ENCODE measurements around the gene KNCN. TPM values are rescaled to one million over a fixed set of nuclear protein-coding genes. Genes with fewer than 3 reads are reported as not detected.

KNCN gene
- not detected in 2 replicates for total RNA-seq (2014; rRNA removed; shearing (Covaris generic))

DNA sequence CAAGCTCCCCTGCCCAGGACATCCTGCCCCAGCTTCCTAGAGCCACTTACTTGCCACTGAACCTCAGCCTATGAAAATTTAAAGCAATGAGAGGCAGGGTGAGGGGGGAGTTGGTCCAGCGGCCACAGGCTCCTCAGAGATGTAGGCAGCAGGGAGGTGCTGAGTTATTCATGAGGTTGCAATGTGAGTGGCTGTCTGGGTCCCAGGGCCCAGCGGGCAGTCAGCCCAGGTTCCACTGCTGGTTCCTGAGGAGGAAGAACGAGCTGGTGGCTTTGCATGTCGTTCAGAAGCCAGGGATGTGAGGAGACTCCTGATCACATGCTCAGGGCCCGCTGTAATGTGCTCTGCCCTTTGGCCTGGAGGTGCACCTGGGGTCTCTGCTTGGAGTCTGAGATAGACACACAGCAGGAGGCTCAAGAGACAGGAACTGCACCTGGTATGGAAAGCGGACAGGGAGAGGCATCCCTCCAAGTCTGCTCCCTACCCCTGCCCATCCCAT, at the start of gene KNCN:
KNCN (minus strand) TSS at position 51 of the 499 bp plus-strand sequence. CDS start 432 bp downstream, outside the sequence.
- Histone ChIP-seq H3K27me3 (ENCODE audit: control insufficient read depth, insufficient read depth, low read length) (peaks cover 13% of the 10 kb centered on the region), H3K36me3 (replicated peaks; ENCODE audit: control insufficient read depth, insufficient read depth, low read length) (no peaks in the 10 kb centered on the region), H3K4me3 (ENCODE audit: insufficient read depth, low read depth, low read length) (no peak within 1 kb of the TSS)
- DNase-seq: peak; percentile 40

DNA sequence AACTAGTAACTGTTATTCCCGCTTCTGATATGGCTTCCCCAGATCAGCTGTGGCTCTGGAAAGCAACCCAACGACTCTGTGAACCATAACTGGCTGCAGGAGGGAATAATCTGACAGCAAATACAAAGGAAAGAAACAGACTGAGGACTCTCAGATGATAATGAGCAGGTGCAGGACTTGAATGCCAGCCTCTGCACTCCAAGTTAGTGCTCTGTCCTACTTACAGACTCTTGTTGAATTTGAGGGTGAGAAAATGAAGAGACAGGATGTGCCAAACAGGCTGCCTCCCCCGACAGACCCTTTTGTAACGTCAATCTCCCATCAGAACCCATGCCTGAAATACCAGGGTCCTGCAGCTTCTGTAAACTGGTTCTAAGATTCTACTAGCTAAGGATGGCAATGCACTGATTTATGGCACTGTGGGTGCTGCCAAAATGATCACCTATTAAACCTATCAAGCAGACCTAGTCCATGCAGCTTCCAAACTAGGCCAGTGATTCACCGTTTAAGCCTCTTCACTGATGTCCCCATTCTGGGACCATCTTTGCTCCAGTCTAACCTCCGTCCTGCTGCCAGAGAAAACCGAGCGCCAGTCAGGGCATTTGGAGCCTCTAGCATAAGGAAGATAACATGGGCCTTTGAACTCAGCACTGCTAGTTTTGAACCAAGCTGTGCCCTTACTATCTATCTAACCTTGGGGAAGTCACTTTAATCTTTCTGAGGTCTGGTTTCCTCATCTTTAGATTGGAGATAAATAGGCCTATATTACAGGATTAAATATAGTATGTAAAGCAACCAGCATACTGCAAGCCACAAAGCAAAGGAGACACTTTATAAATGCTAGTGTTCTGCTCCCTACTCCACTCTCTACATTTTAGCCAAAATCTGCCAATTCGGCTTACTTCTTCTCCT, 47.9 kb upstream of the KNCN start:
- no peaks in the 10 kb centered on the region for H3K36me3 ChIP-seq (replicated peaks; ENCODE audit: control insufficient read depth, insufficient read depth, low read length)
- H3K27me3 ChIP-seq (ENCODE audit: control insufficient read depth, insufficient read depth, low read length): no peaks in the 10 kb centered on the region
- DNase-seq: no peak
- no peak overlapping the region for H3K4me3 ChIP-seq (ENCODE audit: insufficient read depth, low read depth, low read length)

- Histone ChIP-seq H3K4me3 (ENCODE audit: insufficient read depth, low read depth, low read length) (no peak overlapping the region), H3K36me3 (replicated peaks; ENCODE audit: control insufficient read depth, insufficient read depth, low read length) (no peaks in the 10 kb centered on the region; the same call in 1 of the 2 replicates), H3K27me3 (ENCODE audit: control insufficient read depth, insufficient read depth, low read length) (no peaks in the 10 kb centered on the region)
- DNase-seq: no peak
Measured at GRCh38 chr1:46596846-46597245, 45.4 kb upstream of the KNCN start.

GRCh38 chr1:46596036-46596435, 44.6 kb upstream of the KNCN start:
- Histone ChIP-seq H3K36me3 (replicated peaks; ENCODE audit: control insufficient read depth, insufficient read depth, low read length) (peaks cover 2% of the 10 kb centered on the region), H3K27me3 (ENCODE audit: control insufficient read depth, insufficient read depth, low read length) (no peaks in the 10 kb centered on the region), H3K4me3 (ENCODE audit: insufficient read depth, low read depth, low read length) (no peak overlapping the region)
- no peak for DNase-seq

DNA sequence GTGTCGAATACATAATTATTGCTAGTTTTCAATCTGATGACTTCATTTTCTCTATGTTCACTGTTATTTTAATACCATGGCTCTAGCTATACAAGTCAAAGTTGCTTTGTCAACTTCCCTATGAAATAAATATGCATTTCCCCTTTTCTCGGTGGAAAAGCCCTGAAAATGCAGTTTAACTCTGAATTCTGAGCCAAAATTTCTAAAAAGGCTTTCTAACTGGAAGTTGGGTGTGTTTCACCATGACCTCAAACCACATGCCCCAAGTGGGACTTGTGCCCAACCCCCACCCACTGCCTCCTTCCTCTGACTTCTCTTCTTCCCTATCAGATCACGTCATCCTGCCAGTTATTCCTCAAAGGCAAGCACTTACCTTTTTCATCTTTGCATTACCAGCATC, 43.7 kb upstream of the KNCN start:
- no peak overlapping the region for H3K4me3 ChIP-seq (ENCODE audit: insufficient read depth, low read depth, low read length)
- DNase-seq: no peak
- H3K27me3 ChIP-seq (ENCODE audit: control insufficient read depth, insufficient read depth, low read length): no peaks in the 10 kb centered on the region
- peaks cover 2% of the 10 kb centered on the region for H3K36me3 ChIP-seq (replicated peaks; ENCODE audit: control insufficient read depth, insufficient read depth, low read length)

GRCh38 chr1:46594063-46594462, 42.6 kb upstream of the KNCN start:
- no peak overlapping the region for H3K4me3 ChIP-seq (ENCODE audit: insufficient read depth, low read depth, low read length)
- H3K36me3 ChIP-seq (replicated peaks; ENCODE audit: control insufficient read depth, insufficient read depth, low read length): peaks cover 2% of the 10 kb centered on the region
- no peak for DNase-seq
- no peaks in the 10 kb centered on the region for H3K27me3 ChIP-seq (ENCODE audit: control insufficient read depth, insufficient read depth, low read length)

GRCh38 chr1:46592823-46593222, 41.4 kb upstream of the KNCN start:
- no peak for DNase-seq
- no peaks in the 10 kb centered on the region for H3K27me3 ChIP-seq (ENCODE audit: control insufficient read depth, insufficient read depth, low read length)

DNA sequence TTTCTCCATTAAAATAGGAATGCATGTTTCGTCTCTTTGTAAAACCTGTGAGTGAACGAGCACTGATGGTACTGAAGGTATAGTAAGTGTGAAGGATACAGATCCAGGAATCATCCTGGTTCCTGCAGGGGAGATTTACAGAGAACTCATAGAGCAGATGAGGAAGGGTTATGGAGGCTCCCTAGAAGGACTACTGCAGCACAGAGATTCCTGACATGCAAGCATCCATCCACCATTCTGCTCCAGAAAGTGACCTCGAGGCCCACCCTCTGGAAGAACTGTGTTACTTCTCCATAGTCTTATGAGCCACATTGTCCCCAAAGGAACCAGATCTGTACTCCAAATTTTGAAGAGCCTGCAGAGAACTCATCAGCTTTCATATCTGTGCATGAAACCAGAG, 38.1 kb upstream of the KNCN start:
- no peak overlapping the region for H3K4me3 ChIP-seq (ENCODE audit: insufficient read depth, low read depth, low read length)
- no peak for DNase-seq
- H3K36me3 ChIP-seq (replicated peaks; ENCODE audit: control insufficient read depth, insufficient read depth, low read length): peaks cover 2% of the 10 kb centered on the region
- H3K27me3 ChIP-seq (ENCODE audit: control insufficient read depth, insufficient read depth, low read length): no peaks in the 10 kb centered on the region

More at GRCh38 chr1:46592823-46593222, 41.4 kb upstream of the KNCN start:
- Histone ChIP-seq H3K36me3 (replicated peaks; ENCODE audit: control insufficient read depth, insufficient read depth, low read length) (peaks cover 2% of the 10 kb centered on the region), H3K4me3 (ENCODE audit: insufficient read depth, low read depth, low read length) (no peak overlapping the region)

DNA sequence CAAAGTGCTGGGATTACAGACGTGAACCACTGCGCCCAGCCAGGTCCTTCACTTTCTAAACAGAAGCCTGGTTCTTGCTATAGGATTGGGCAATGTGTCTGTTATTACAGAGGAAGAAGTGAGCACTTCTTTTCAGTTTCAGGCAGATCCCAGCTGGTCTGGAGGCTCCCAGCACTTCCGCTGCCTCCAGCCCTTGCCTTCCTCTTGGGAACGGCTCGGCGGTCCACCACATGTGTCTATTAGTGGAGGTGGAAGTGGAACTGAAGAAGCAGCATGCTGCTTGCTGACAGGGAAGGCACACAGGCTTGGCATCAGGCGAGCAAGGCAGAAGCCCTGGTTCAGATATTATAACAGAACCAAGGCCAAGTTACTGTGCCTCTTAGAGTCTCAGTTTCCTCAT, 35.6 kb upstream of the KNCN start:
- Histone ChIP-seq H3K4me3 (ENCODE audit: insufficient read depth, low read depth, low read length) (no peak overlapping the region), H3K36me3 (replicated peaks; ENCODE audit: control insufficient read depth, insufficient read depth, low read length) (peaks cover 2% of the 10 kb centered on the region), H3K27me3 (ENCODE audit: control insufficient read depth, insufficient read depth, low read length) (no peaks in the 10 kb centered on the region)
- no peak for DNase-seq

DNA sequence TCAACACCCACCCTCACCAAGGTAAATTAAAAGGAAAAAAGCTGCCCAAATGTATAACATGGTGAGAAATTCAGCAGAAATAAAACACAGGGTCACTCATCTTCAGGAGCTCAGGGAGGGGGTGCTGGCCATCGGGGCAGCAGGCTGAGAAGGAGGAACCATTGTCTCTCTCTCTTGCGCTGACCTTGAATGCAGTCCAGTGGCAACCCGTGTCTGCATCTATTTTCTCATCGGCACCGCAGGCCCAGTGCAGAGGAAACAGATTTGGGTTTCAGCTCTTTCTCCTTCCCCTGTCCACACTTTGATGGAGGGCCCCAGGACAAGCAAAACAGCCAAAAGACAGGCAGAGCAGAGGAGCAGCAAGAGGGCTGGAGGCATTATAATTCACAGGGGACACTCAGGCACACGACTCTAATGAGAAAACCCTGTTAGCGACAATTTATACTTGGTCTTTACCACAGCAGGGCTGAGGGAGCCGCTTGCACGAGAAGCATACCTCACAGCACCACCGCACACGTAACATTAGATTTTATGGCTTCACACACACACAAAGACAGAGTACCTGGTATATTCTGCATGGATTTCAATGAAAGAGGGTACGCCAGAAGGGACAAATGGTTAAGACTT, 34.0 kb upstream of the KNCN start:
- DNase-seq: no peak
- Histone ChIP-seq H3K27me3 (ENCODE audit: control insufficient read depth, insufficient read depth, low read length) (no peaks in the 10 kb centered on the region), H3K4me3 (ENCODE audit: insufficient read depth, low read depth, low read length) (no peak overlapping the region), H3K36me3 (replicated peaks; ENCODE audit: control insufficient read depth, insufficient read depth, low read length) (peaks cover 1% of the 10 kb centered on the region)

DNA sequence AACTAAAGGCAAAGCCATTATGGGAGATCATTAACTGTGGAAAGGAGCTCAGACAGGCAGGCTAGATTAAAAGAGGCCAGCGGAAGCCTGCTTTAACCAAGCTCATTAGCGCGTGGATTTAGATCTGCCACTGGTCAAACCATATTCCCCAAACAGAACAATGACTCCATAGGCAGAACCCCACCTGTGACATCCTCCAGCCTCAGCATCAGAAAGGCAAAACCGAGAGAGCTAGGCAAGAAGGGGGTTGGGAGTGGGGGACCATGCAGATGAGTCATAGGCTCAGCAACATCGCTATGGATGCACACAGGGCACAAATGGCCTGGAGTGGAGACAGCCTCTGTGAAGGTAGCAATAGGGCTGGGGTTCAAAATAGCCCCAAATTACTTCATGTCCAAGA, 32.0 kb upstream of the KNCN start:
- Histone ChIP-seq H3K27me3 (ENCODE audit: control insufficient read depth, insufficient read depth, low read length) (no peaks in the 10 kb centered on the region), H3K4me3 (ENCODE audit: insufficient read depth, low read depth, low read length) (no peak overlapping the region), H3K36me3 (replicated peaks; ENCODE audit: control insufficient read depth, insufficient read depth, low read length) (peaks cover 1% of the 10 kb centered on the region)
- DNase-seq: no peak

DNA sequence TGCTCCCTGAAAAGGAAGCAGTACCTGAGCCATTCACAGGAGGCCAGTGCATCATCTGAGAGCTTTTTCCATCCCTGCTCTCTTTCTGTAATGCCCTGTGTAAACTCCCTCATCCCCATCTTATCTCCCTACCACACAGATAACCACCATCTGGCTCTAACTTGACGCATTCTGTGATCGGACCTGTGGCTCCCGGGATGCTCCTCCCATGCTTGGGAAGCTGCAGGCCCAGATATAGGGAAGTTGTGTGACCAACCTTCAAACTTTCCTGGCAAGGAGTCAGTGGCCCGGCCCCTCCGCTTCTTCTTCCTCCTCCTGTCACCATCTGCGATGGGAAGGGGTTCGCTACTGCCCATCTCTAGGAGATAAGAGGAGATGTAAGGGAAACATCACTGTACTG, 31.5 kb upstream of the KNCN start:
- no peak for DNase-seq

DNA sequence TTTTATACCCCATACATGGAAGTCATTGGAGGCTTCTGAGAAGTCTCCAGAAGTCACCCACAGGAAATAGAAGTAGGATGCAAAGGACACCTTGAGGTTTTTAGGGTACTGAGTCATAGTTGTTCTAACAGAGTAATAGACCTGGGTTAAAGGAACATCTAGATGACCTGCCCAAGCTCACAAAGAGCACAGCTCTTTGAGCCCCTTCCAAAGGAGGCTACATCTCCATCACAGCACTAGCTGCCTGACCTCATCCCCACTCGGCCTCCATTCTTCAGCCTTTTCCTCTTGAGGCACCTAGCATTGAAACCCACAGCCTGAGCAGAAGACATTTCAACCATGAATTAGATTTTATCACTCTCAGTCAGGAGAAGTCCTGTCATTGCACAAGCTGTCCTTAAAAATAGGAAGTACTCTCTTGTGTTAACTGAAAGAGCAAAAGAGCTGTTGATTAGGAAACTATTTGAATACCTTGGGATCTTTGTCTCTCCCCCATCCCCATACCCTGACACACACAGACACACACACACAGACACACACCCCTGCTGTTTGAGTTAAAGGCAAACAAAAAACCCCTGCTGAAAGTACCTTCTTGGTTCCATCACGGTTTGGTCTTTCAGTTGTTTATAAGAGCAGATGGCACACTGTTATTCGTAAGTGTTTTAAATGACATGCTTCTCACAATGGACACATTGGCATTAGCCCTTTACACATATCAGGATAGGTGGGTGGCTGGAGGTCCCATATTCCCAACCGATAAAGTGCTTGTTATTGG, 30.4 kb upstream of the KNCN start:
- no peaks in the 10 kb centered on the region for H3K27me3 ChIP-seq (ENCODE audit: control insufficient read depth, insufficient read depth, low read length)
- H3K36me3 ChIP-seq (replicated peaks; ENCODE audit: control insufficient read depth, insufficient read depth, low read length): peaks cover 1% of the 10 kb centered on the region
- no peak overlapping the region for H3K4me3 ChIP-seq (ENCODE audit: insufficient read depth, low read depth, low read length)
- no peak for DNase-seq

More for the DNA sequence above, 31.5 kb upstream of the KNCN start:
- H3K36me3 ChIP-seq (replicated peaks; ENCODE audit: control insufficient read depth, insufficient read depth, low read length): peaks cover 1% of the 10 kb centered on the region
- H3K4me3 ChIP-seq (ENCODE audit: insufficient read depth, low read depth, low read length): no peak overlapping the region
- no peaks in the 10 kb centered on the region for H3K27me3 ChIP-seq (ENCODE audit: control insufficient read depth, insufficient read depth, low read length)

DNA sequence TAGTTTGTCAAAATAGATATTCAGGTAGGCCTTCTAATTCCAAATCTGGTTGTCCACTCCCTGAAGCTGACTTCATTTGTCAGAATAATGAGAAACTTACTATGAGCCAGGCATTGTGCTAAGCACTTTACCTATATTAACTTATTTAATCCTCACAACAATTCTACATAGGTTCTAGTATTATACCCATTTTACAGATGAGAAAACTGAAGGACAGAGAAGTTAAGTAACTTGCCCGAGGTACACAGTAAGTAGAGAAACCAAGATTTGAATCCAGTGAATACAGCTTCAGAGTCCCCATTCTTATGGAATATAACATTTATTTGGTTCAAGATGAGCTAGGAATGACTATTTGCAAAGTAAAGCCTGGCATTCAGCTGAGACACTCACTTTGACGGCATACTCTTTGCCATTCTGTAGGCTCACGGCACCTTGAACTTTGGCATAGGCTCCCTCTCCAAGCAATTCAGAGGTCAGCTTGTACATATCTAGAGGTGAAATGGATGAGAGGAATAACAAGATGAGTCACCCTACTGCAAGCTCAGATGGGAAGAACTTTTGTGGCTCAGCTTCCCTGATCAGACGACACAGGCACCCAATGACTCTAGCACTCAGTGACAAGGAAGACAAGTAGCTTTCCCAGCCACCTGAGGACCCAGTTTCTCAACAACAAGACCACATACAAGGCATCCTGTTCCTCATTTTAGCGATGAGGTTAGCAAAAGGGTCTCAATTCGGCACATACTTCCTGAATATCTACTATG, 28.9 kb upstream of the KNCN start:
- Histone ChIP-seq H3K4me3 (ENCODE audit: insufficient read depth, low read depth, low read length) (no peak overlapping the region), H3K36me3 (replicated peaks; ENCODE audit: control insufficient read depth, insufficient read depth, low read length) (peaks cover 1% of the 10 kb centered on the region), H3K27me3 (ENCODE audit: control insufficient read depth, insufficient read depth, low read length) (no peaks in the 10 kb centered on the region)
- no peak for DNase-seq

All from H7 (cell line).